Upper lobe of left lung (tissue), 4 donors: ENCODE data around the gene SMIM23.

Experiments used
- CTCF ChIP-seq, 6 experiments: fragments of 450-650 bp in 4 of 6; fragments of 200-600 bp in 2 of 6; sonication (generic) in 2 of 6; IDR thresholded peaks; one replicate each; pipeline ENCODE4 v1.5.1; 2016 to 2019; ENCODE audit warnings: antibody characterized with exemption in 6 of 6
- POLR2A ChIP-seq, 4 donors: fragments of 450-650 bp; IDR thresholded peaks; one replicate each; pipeline ENCODE4 v1.5.1; 2016 to 2017; ENCODE audit warnings: antibody characterized with exemption in 4 of 4, mild to moderate bottlenecking in 2 of 4

- TF ChIP-seq CTCF (IDR thresholded peaks at IDR 0.05) (no peak), POLR2A (IDR thresholded peaks at IDR 0.05) (no peak)
Observed at GRCh38 chr5:171823269-171823668, 37.7 kb downstream of the SMIM23 start.
